Natural killer cell (primary cell): ENCODE data around the gene TEX264. TPM values are rescaled to one million over a fixed set of nuclear protein-coding genes. Genes with fewer than 3 reads are reported as not detected.

ENCODE experiments used
- ATAC-seq, 3 donors: fragments of 150-1000 bp in 2 of 3; fragments of 200-7000 bp in 1 of 3; cut with Tn5 transposase; 1 replicate in 1 of 3; 2 replicates in 2 of 3; pipeline ENCODE4 v1.10.0; 2021; ENCODE audit warnings: mild to moderate bottlenecking in 2 of 3, moderate library complexity in 2 of 3
- DNase-seq, 2 donors: peaks; one replicate each; pipeline versions ENCODE4 v3.0.0 to v3.0.0-alpha.2; 2013 to 2021; ENCODE audit warnings: mixed read lengths in 1 of 2
- H3K27ac ChIP-seq: one replicate; pipeline ENCODE4 v1.5.1; 2013; ENCODE audit warnings: mild to moderate bottlenecking, low read length
- H3K27me3 ChIP-seq: one replicate; pipeline ENCODE4 v1.6.1; 2013; ENCODE audit warnings: low read length; ENCODE audit not compliant: control insufficient read depth, insufficient read depth
- H3K36me3 ChIP-seq: one replicate; pipeline ENCODE4 v1.6.1; 2013; ENCODE audit warnings: low read length; ENCODE audit not compliant: control insufficient read depth, insufficient read depth
- H3K4me1 ChIP-seq: one replicate; pipeline ENCODE4 v1.6.1; 2013; ENCODE audit warnings: low read length; ENCODE audit not compliant: control insufficient read depth, insufficient read depth
- H3K4me3 ChIP-seq: one replicate; pipeline ENCODE4 v1.5.1; 2013; ENCODE audit warnings: low read length
- H3K9me3 ChIP-seq: one replicate; pipeline ENCODE4 v1.6.1; 2013; ENCODE audit warnings: low read length; ENCODE audit not compliant: control insufficient read depth, insufficient read depth
- H3K27ac Mint-ChIP-seq, 2 donors: one replicate each; pipeline ENCODE4 v1.8.0; 2022; ENCODE audit warnings: mild to moderate bottlenecking in 2 of 2, mixed read lengths in 2 of 2, moderate library complexity in 1 of 2
- H3K27me3 Mint-ChIP-seq, 2 donors: one replicate each; pipeline ENCODE4 v1.8.0; 2022; ENCODE audit warnings: low read depth in 2 of 2, mixed read lengths in 2 of 2
- H3K36me3 Mint-ChIP-seq: one replicate; pipeline ENCODE4 v1.8.0; 2022; ENCODE audit warnings: mixed read lengths
- H3K4me1 Mint-ChIP-seq, 2 donors: one replicate each; pipeline ENCODE4 v1.8.0; 2022; ENCODE audit warnings: mixed read lengths in 2 of 2
- H3K4me3 Mint-ChIP-seq: one replicate; pipeline ENCODE4 v1.8.0; 2022; ENCODE audit warnings: mild to moderate bottlenecking, moderate library complexity, mixed read lengths
- H3K9me3 Mint-ChIP-seq, 2 donors: one replicate each; pipeline ENCODE4 v1.8.0; 2022; ENCODE audit warnings: mixed read lengths in 2 of 2
- WGBS: methylation state at CpG from one replicate; pipeline ENCODE4 v1.1.7; 2013; ENCODE audit warnings: missing lambda C conversion rate; ENCODE audit not compliant: insufficient coverage; 5-methylcytosine and 5-hydroxymethylcytosine counted together
- intact Hi-C: fragments of 100-400 bp; cut with micrococcal nuclease; formaldehyde crosslinking; loops from one replicate; pipeline ENCODE4 v1.14.2; 2022
- total RNA-seq, 4 donors: library from RNA; stranded (reverse); fragments of 120-200 nt in 1 of 4; gene quantifications; one replicate each; pipeline versions ENCODE4 v1.2.3 to v1.2.4, GENCODE V29; 2013 to 2022
- TF ChIP-seq, protein P1 (sequence below): fragments of 200-600 bp; IDR thresholded peaks from one replicate; pipeline ENCODE4 v1.8.0; 2022; ENCODE audit warnings: antibody characterized with exemption

The TEX264 gene
- total RNA-seq, 3 donors from 2014 or later (not counting 1 experiment from before 2014, with no cell fraction given), result 41.1 to 46.8 (median 45.4) TPM

DNA sequence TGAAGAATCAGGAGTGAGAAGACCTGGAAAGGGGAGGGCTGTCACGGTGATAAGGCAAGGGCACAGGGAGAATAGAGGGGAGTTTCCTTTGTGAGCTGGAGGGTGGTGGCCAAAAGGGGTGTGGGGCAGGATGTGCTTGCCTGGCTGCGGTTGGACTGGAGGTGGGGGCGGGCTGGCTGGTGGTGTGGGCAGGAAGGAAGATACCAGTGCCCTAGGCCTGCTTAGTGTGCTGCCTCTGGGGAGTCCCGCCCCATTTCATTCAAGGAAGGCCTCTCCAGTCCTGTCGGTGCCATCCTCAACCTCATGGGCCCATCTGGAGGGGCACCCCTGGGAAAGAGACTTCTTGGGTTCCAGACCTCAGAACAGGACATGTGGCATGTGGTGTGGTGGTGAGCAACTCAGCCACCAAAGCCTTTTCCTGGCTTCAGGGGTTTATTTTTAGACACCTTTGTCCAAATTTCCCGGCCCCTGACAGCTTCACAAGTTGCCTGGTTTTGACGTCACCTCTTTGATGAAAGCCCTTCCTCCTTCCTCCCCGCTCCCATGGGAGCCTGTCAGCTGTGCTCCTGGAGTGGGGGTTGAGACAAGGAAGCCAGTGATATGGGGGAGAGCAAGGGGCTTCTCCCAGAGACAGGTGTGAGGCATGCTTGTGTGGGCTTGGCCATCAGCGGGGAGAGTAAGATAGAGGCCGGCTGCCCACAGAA, 15.6 kb downstream of the TEX264 start:
- H3K27ac ChIP-seq, result peak overlapping the region; percentile 97
- Mint-ChIP-seq H3K4me1 (peaks cover 61 to 71% of the 10 kb centered on the region in 2 donors), H3K27me3 (no peaks in the 10 kb centered on the region), H3K27ac (peak overlapping the region; percentile 91 to 97), H3K9me3 (no peaks in the 10 kb centered on the region), H3K4me3 (peak overlapping the region; percentile 88), H3K36me3 (no peaks in the 10 kb centered on the region)
- 9% methylated on average over 10 of the region's 10 CpGs for WGBS
- H3K4me1 ChIP-seq, result peaks cover 76% of the 10 kb centered on the region
- intact Hi-C loops, result loop anchor here (2.0 kb wide), 1 partner anchor 16 kb away; the partner anchor contains the start of gene TEX264
- no peaks in the 10 kb centered on the region for H3K27me3 ChIP-seq
- ATAC-seq, result peak; percentile 75 to 91 (median 88)
- TF ChIP-seq, protein P1, sequence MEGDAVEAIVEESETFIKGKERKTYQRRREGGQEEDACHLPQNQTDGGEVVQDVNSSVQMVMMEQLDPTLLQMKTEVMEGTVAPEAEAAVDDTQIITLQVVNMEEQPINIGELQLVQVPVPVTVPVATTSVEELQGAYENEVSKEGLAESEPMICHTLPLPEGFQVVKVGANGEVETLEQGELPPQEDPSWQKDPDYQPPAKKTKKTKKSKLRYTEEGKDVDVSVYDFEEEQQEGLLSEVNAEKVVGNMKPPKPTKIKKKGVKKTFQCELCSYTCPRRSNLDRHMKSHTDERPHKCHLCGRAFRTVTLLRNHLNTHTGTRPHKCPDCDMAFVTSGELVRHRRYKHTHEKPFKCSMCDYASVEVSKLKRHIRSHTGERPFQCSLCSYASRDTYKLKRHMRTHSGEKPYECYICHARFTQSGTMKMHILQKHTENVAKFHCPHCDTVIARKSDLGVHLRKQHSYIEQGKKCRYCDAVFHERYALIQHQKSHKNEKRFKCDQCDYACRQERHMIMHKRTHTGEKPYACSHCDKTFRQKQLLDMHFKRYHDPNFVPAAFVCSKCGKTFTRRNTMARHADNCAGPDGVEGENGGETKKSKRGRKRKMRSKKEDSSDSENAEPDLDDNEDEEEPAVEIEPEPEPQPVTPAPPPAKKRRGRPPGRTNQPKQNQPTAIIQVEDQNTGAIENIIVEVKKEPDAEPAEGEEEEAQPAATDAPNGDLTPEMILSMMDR, result no peak
- H3K36me3 ChIP-seq, result peaks cover 34% of the 10 kb centered on the region
- DNase-seq, result peak; percentile 70 to 93
- no peaks in the 10 kb centered on the region for H3K9me3 ChIP-seq
- H3K4me3 ChIP-seq, result peak overlapping the region; percentile 3

DNA sequence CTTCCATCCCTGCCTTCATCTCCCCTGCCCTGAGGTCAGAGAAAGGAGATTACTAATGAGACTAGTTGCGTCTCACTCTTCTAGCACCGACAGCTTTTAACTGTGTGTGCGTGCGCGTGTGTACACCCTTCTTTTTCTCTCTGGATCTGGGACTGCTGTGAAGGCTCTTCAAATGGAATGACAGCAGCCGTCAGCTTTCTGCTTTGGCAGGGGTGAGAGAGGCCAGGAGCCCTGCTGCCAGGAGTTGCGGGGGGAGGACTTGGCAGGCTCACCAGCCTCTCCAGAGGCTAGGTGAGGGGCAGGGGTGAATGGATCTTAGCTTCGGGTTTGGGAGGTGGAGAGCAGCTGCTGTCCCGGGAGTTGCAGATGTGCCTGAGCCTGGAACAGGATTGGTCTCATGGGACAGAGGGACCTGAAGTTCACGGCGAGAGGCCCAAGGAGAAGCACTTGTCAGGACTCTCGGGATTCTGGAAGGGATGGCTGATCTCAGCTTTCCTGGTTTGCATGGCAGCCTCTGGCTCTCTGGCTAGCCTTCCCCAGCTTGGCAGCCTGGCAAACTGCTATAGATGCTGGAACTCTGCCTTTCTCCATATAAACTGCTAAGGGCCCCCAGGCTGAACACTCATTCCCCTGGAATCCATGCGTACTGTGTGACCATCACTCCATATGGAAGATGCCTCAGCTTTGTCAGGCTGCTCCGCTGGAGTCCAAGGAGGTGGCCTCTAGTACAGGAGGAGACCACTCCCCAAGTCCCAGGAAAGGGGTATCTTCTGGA, 16.6 kb downstream of the TEX264 start:
- H3K4me1 Mint-ChIP-seq, result peaks cover 51 to 69% of the 10 kb centered on the region in 2 donors
- no peaks in the 10 kb centered on the region for H3K9me3 Mint-ChIP-seq
- WGBS, result 91% methylated on average over 14 of the region's 14 CpGs
- no peaks in the 10 kb centered on the region for H3K36me3 Mint-ChIP-seq
- H3K27me3 ChIP-seq, result no peaks in the 10 kb centered on the region
- TF ChIP-seq, protein P1, result no peak
- no peak overlapping the region for H3K4me3 ChIP-seq
- H3K27ac ChIP-seq, result peak overlapping the region; percentile 97
- peaks cover 70% of the 10 kb centered on the region for H3K4me1 ChIP-seq
- H3K9me3 ChIP-seq, result no peaks in the 10 kb centered on the region
- H3K36me3 ChIP-seq, result peaks cover 40% of the 10 kb centered on the region
- no peak for ATAC-seq
- no peaks in the 10 kb centered on the region for H3K27me3 Mint-ChIP-seq
- H3K27ac Mint-ChIP-seq, result peak overlapping the region; percentile 91 to 97
- intact Hi-C loops, result loop anchor here (2.0 kb wide), 1 partner anchor 17 kb away; the partner anchor contains the start of gene TEX264
- no peak for DNase-seq
- peak overlapping the region; percentile 88 for H3K4me3 Mint-ChIP-seq

DNA sequence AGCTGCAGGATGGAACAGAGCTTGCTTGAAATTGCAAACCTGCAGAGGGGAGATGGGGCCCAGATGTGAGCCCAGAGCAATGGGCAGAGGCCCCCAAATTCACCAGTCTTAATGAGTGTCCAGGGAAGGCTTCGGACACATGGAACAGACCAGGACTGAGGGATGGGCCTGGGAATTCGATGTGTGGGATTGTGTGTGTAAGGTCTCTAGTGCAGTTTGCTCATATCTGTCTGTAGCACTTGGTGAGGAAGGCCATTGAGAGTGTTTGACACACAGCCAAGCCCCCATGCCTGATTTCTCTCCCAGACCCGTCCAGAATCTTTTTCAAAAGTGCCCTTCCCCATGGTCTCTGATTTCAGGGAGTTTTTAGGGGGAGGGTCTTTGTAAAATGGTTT, 17.2 kb downstream of the TEX264 start:
- no peaks in the 10 kb centered on the region for H3K36me3 Mint-ChIP-seq
- no peaks in the 10 kb centered on the region for H3K9me3 ChIP-seq
- H3K36me3 ChIP-seq, result peaks cover 38% of the 10 kb centered on the region
- H3K27ac Mint-ChIP-seq, result peak overlapping the region; percentile 91 to 97
- no peak overlapping the region for H3K4me3 ChIP-seq
- peaks cover 70% of the 10 kb centered on the region for H3K4me1 ChIP-seq
- H3K4me1 Mint-ChIP-seq, result peaks cover 45 to 67% of the 10 kb centered on the region in 2 donors
- H3K27me3 Mint-ChIP-seq, result no peaks in the 10 kb centered on the region
- intact Hi-C loops, result no loop called here
- TF ChIP-seq, protein P1, result no peak
- ATAC-seq, result no peak
- no peaks in the 10 kb centered on the region for H3K27me3 ChIP-seq
- H3K27ac ChIP-seq, result no peak overlapping the region
- no peaks in the 10 kb centered on the region for H3K9me3 Mint-ChIP-seq
- WGBS, result 100% methylated on average over 2 of the region's 3 CpGs
- DNase-seq, result no peak
- H3K4me3 Mint-ChIP-seq, result no peak overlapping the region
